ENCODE results near the gene CADM3.

- TF ChIP-seq POLR2A (IDR thresholded peaks at IDR 0.05), result no peak
- peak; percentile 60 to 91 (median 72) for TF ChIP-seq CTCF (IDR thresholded peaks at IDR 0.05)
Observed at GRCh38 chr1:159214149-159214760, 42.8 kb downstream of the CADM3 start.
